ENCODE data around the gene LYPLA2.
"Not testable (repeated sequence)": the region's sequence is repeated elsewhere in the genome, so short reads cannot be mapped to it uniquely, and the experiment has no call there.

LYPLA2 gene

GRCh38 chr1:23800400-23801337, 9.7 kb downstream of the LYPLA2 start, which contains the start of gene GALE:
Gene GALE, minus strand, starts transcription at chr1:23800754. Its CDS starts 1,747 bp downstream, at chr1:23799007.
- DNase-seq, result peak; percentile 84

- DNase-seq, result no peak
Measured at GRCh38 chr1:23801338-23801748, 10.4 kb downstream of the LYPLA2 start.

GRCh38 chr1:23801876-23802275, 10.9 kb downstream of the LYPLA2 start:
- no peak for DNase-seq

GRCh38 chr1:23802809-23803342, 11.9 kb downstream of the LYPLA2 start:
- DNase-seq, result not testable (repeated sequence)

GRCh38 chr1:23803674-23804073, 12.7 kb downstream of the LYPLA2 start:
- DNase-seq, result no peak

- DNase-seq, result no peak
Measured at GRCh38 chr1:23804183-23804835, 13.4 kb downstream of the LYPLA2 start.

- DNase-seq, result no peak
Measured at GRCh38 chr1:23805025-23805424, 14.1 kb downstream of the LYPLA2 start.

- no peak for DNase-seq
Measured at GRCh38 chr1:23806280-23806679, 15.3 kb downstream of the LYPLA2 start.

GRCh38 chr1:23807453-23807852, 16.5 kb downstream of the LYPLA2 start:
- no peak for DNase-seq

GRCh38 chr1:23809751-23810171, 18.8 kb downstream of the LYPLA2 start:
- no peak for DNase-seq

GRCh38 chr1:23810818-23811540, 20.0 kb downstream of the LYPLA2 start:
- no peak for DNase-seq

GRCh38 chr1:23814016-23814415, 23.1 kb downstream of the LYPLA2 start:
- DNase-seq, result no peak

- DNase-seq, result no peak
Measured at GRCh38 chr1:23816361-23816760, 25.4 kb downstream of the LYPLA2 start.

GRCh38 chr1:23816906-23817305, 26.0 kb downstream of the LYPLA2 start:
- DNase-seq, result no peak

GRCh38 chr1:23817633-23818032, 26.7 kb downstream of the LYPLA2 start:
- no peak for DNase-seq

GRCh38 chr1:23823767-23824166, 32.8 kb downstream of the LYPLA2 start:
- no peak for DNase-seq

GRCh38 chr1:23824711-23825075, 33.7 kb downstream of the LYPLA2 start:
- no peak for DNase-seq

- DNase-seq, result peak; percentile 87
Measured at GRCh38 chr1:23825076-23825761, 34.3 kb downstream of the LYPLA2 start, which contains the start of gene HMGCL. Gene HMGCL, minus strand, starts transcription at chr1:23825429. Its CDS starts 14 bp downstream, at chr1:23825415.

- DNase-seq, result peak; percentile 30
Measured at GRCh38 chr1:23825762-23826522, 35.0 kb downstream of the LYPLA2 start.

GRCh38 chr1:23826590-23826989, 35.6 kb downstream of the LYPLA2 start:
- DNase-seq, result not testable (repeated sequence)

- no peak for DNase-seq
Measured at GRCh38 chr1:23827717-23828116, 36.8 kb downstream of the LYPLA2 start.

Measured in right kidney (tissue), 1 donor.